K562 (cell line): Measurements from ENCODE around the gene PPP6C. TPM values are rescaled to one million over a fixed set of nuclear protein-coding genes. Genes with fewer than 3 reads are reported as not detected.

Experiments
- ARNT ChIP-seq, 2 experiments: fragments of 450-650 bp; IDR thresholded peaks; 2 replicates each; pipeline ENCODE4 v1.6.1; 2016; ENCODE audit warnings: mild to moderate bottlenecking in 1 of 2
- BRD4 ChIP-seq: fragments of 200-600 bp; sonication (generic); IDR thresholded peaks from 2 replicates; pipeline ENCODE4 v1.6.1; 2017; ENCODE audit warnings: inconsistent platforms
- CAMTA2 ChIP-seq: fragments of 250-450 bp; sonication (Bioruptor Pico); conservative IDR thresholded peaks from 2 replicates; pipeline ENCODE4 v1.5.1; 2022
- CREB1 ChIP-seq, 2 experiments: sonication (generic) in 1 of 2; formaldehyde crosslinking in 1 of 2; IDR thresholded peaks; 2 replicates each; pipeline versions ENCODE4 v1.6.1 to v1.8.0; 2012 to 2022; ENCODE audit warnings: inconsistent platforms in 1 of 2, mild to moderate bottlenecking in 1 of 2, missing genetic modification reagents in 1 of 2, moderate library complexity in 1 of 2
- ELF1 ChIP-seq: fragments of 200-800 bp; sonication (Bioruptor generic); IDR thresholded peaks from 2 replicates; pipeline ENCODE4 v1.6.1; 2016; ENCODE audit warnings: missing genetic modification characterization, missing compliant biosample characterization
- HDAC1 ChIP-seq, 2 experiments: fragments of 450-650 bp; IDR thresholded peaks; 2 replicates each; pipeline ENCODE4 v1.6.1; 2016 to 2017; ENCODE audit warnings: inconsistent platforms in 1 of 2, mild to moderate bottlenecking in 1 of 2, moderate library complexity in 1 of 2
- HMG20B ChIP-seq: fragments of 250-450 bp; sonication (Bioruptor Pico); IDR thresholded peaks from 2 replicates; pipeline ENCODE4 v1.5.0; 2021; ENCODE audit warnings: mild to moderate bottlenecking
- MTF1 ChIP-seq: fragments of 250-450 bp; sonication (Bioruptor Pico); IDR thresholded peaks from 2 replicates; pipeline ENCODE4 v1.9.0; 2021; ENCODE audit warnings: moderate library complexity, mild to moderate bottlenecking, inconsistent platforms, borderline replicate concordance
- NCOA6 ChIP-seq: fragments of 450-650 bp; IDR thresholded peaks from 2 replicates; pipeline ENCODE4 v1.6.1; 2017; ENCODE audit warnings: mild to moderate bottlenecking
- NKRF ChIP-seq: fragments of 450-650 bp; IDR thresholded peaks from 2 replicates; pipeline ENCODE4 v1.6.1; 2016; ENCODE audit warnings: borderline replicate concordance
- NR3C1 ChIP-seq: sonication (generic); formaldehyde crosslinking; IDR thresholded peaks from 2 replicates; pipeline ENCODE4 v1.8.1; 2022; ENCODE audit warnings: missing genetic modification reagents
- RB1 ChIP-seq: fragments of 450-650 bp; IDR thresholded peaks from 2 replicates; pipeline ENCODE4 v1.6.1; 2017; ENCODE audit warnings: low read depth, mild to moderate bottlenecking
- XRCC3 ChIP-seq: fragments of 450-650 bp; IDR thresholded peaks from 2 replicates; pipeline ENCODE4 v1.6.1; 2017; ENCODE audit warnings: mild to moderate bottlenecking, moderate library complexity
- ZNF24 ChIP-seq: fragments of 450-650 bp; IDR thresholded peaks from 2 replicates; pipeline ENCODE4 v1.6.1; 2016
- ZNF318 ChIP-seq, 2 experiments: fragments of 450-650 bp; IDR thresholded peaks; 2 replicates each; pipeline ENCODE4 v1.6.1; 2016; ENCODE audit warnings: mild to moderate bottlenecking in 2 of 2, borderline replicate concordance in 1 of 2, low read depth in 1 of 2, moderate library complexity in 1 of 2
- ZNF512 ChIP-seq: IDR thresholded peaks from 2 replicates; pipeline ENCODE4 v1.6.1; 2016; ENCODE audit warnings: missing genetic modification characterization, missing compliant biosample characterization
- polyA plus RNA-seq, 8 experiments: library from polyadenylated mRNA; depleted of rRNA in 4 of 8; stranded (reverse) in 5 of 8; unstranded in 3 of 8; fragments of >200 nt; fragmentation: Nextera tagmentation in 2 of 8; fragmentation: Illumina TruSeq in 1 of 8; extraction: Ambion mirVana in 2 of 8; extraction: Trizol in 1 of 8; gene quantifications; 2 replicates each; pipeline versions ENCODE4 v1.2.1 to v1.2.3, GENCODE V29; 2011 to 2014; ENCODE audit warnings: inconsistent platforms in 1 of 8, missing spikeins in 1 of 8
- total RNA-seq, 7 experiments: library from RNA; depleted of rRNA in 6 of 7; stranded (reverse); fragments of >200 nt in 6 of 7; fragmentation: Illumina TruSeq in 2 of 7; extraction: Trizol in 2 of 7; gene quantifications; 2 replicates each; pipeline versions ENCODE4 v1.2.1 to v1.2.3, GENCODE V29; 2011 to 2021; ENCODE audit warnings: low replicate concordance in 1 of 7

PPP6C gene
- total and polyA plus RNA-seq, 9 of the 15 experiments (the other 6 are each of a cell fraction or from before 2014, with no cell fraction given): 18.8 to 44.8 (median 38.3) TPM

- TF ChIP-seq ELF1 (tag): no peak
- TF ChIP-seq ARNT (IDR thresholded peaks at IDR 0.05): no peak
- TF ChIP-seq CAMTA2 (CRISPR knock-in tag): no peak
- no peak; a peak in 1 of 4 replicates for TF ChIP-seq HDAC1 (IDR thresholded peaks at IDR 0.05)
- TF ChIP-seq XRCC3: no peak
- no peak for TF ChIP-seq HMG20B
- no peak for TF ChIP-seq ZNF24
- no peak for TF ChIP-seq MTF1 (CRISPR knock-in tag)
- TF ChIP-seq BRD4: no peak
- TF ChIP-seq NKRF: no peak
- peak; percentile 38; the same call in 1 of the 2 replicates for TF ChIP-seq CREB1 (IDR thresholded peaks at IDR 0.05)
- peak; percentile 38; the same call in 1 of the 2 replicates for TF ChIP-seq CREB1 (CRISPR knock-in tag; IDR thresholded peaks at IDR 0.05)
- TF ChIP-seq ZNF318 (IDR thresholded peaks at IDR 0.05; ENCODE audit: borderline replicate concordance in 1 of 2, low read depth in 1 of 2): no peak
- no peak for TF ChIP-seq ZNF512 (tag)
- no peak for TF ChIP-seq NCOA6
- no peak for TF ChIP-seq NR3C1 (CRISPR knock-in tag)
- TF ChIP-seq RB1: peak; percentile 94
Observed at GRCh38 chr9:125143377-125144090, 46.1 kb downstream of the PPP6C start, which contains the start of gene SCAI (continued).
